CD4-positive, alpha-beta memory T cell (primary cell): Measurements from ENCODE around the gene SSR3. TPM values are rescaled to one million over a fixed set of nuclear protein-coding genes. Genes with fewer than 3 reads are reported as not detected.
A peak's percentile ranks its signal among the peaks of the same experiment; 100 is the strongest.

ENCODE experiments used
- CTCF ChIA-PET: fragments of 350-600 bp; sonication (Branson Sonifier 250); formaldehyde crosslinking; loops from one replicate; lab custom pipeline; 2021; ENCODE audit warnings: inconsistent platforms; ENCODE audit not compliant: partially characterized antibody; lab: Charles Lee
- POLR2A ChIA-PET: fragments of 350-600 bp; sonication (Branson Sonifier 250); formaldehyde crosslinking; loops from one replicate; lab custom pipeline; 2021; ENCODE audit not compliant: partially characterized antibody; lab: Charles Lee
- DNase-seq, 5 donors: peaks; one replicate each; pipeline versions ENCODE4 v3.0.0 to v3.0.0-alpha.2; 2020 to 2022; ENCODE audit warnings: mixed read lengths in 1 of 5
- H3K27ac ChIP-seq: one replicate; pipeline ENCODE4 v1.7.0; 2013; ENCODE audit warnings: low read depth, low read length
- H3K27me3 ChIP-seq: 2 replicates; pipeline ENCODE4 v1.7.0; 2013; ENCODE audit warnings: mild to moderate bottlenecking, low read length, moderate library complexity; ENCODE audit not compliant: insufficient read depth
- H3K36me3 ChIP-seq: 2 replicates; pipeline ENCODE4 v1.7.0; 2013; ENCODE audit warnings: mild to moderate bottlenecking, low read length, moderate library complexity; ENCODE audit not compliant: insufficient read depth
- H3K4me1 ChIP-seq: 2 replicates; pipeline ENCODE4 v1.7.0; 2013; ENCODE audit warnings: mild to moderate bottlenecking, low read length, moderate library complexity; ENCODE audit not compliant: insufficient read depth
- H3K4me3 ChIP-seq, 2 donors: one replicate each; pipeline ENCODE4 v1.7.0; 2013; ENCODE audit warnings: low read length in 2 of 2, mild to moderate bottlenecking in 1 of 2
- H3K9me3 ChIP-seq, 2 donors: one replicate each; pipeline ENCODE4 v1.7.0; 2013; ENCODE audit warnings: low read length in 2 of 2, control low read depth in 1 of 2; ENCODE audit not compliant: control insufficient read depth in 1 of 2
- H3K27ac Mint-ChIP-seq, 7 donors: one replicate each; pipeline ENCODE4 v1.8.0; 2020 to 2021; ENCODE audit warnings: mixed read lengths in 7 of 7, mild to moderate bottlenecking in 6 of 7, inconsistent platforms in 3 of 7, moderate library complexity in 3 of 7
- H3K27me3 Mint-ChIP-seq, 2 donors: one replicate each; pipeline ENCODE4 v1.8.0; 2020 to 2021; ENCODE audit warnings: mixed read lengths in 2 of 2
- H3K36me3 Mint-ChIP-seq, 2 donors: one replicate each; pipeline ENCODE4 v1.8.0; 2020 to 2021; ENCODE audit warnings: mixed read lengths in 2 of 2, inconsistent platforms in 1 of 2, mild to moderate bottlenecking in 1 of 2
- H3K4me1 Mint-ChIP-seq, 4 donors: one replicate each; pipeline ENCODE4 v1.8.0; 2020 to 2021; ENCODE audit warnings: mixed read lengths in 4 of 4, mild to moderate bottlenecking in 1 of 4
- H3K4me3 Mint-ChIP-seq, 8 donors: one replicate each; pipeline ENCODE4 v1.8.0; 2020 to 2021; ENCODE audit warnings: mixed read lengths in 8 of 8, mild to moderate bottlenecking in 7 of 8, moderate library complexity in 6 of 8, inconsistent platforms in 3 of 8
- H3K9me3 Mint-ChIP-seq, 8 donors: one replicate each; pipeline ENCODE4 v1.8.0; 2020 to 2021; ENCODE audit warnings: mixed read lengths in 8 of 8, mild to moderate bottlenecking in 5 of 8, inconsistent platforms in 3 of 8, moderate library complexity in 1 of 8
- intact Hi-C: fragments of 100-400 bp; cut with micrococcal nuclease; formaldehyde crosslinking; loops from one replicate; pipeline ENCODE4 v1.15.1; 2023
- polyA plus RNA-seq, 2 donors: library from polyadenylated mRNA; unstranded; fragments of 300-500 nt; fragmentation: Illumina TruSeq; gene quantifications; one replicate each; pipeline ENCODE4 v1.2.3, GENCODE V29; 2021
- total RNA-seq, 2 experiments: library from RNA; stranded (reverse); gene quantifications; one replicate each; pipeline ENCODE4 v1.2.3, GENCODE V29; 2021

The SSR3 gene
- total and polyA plus RNA-seq, 4 experiments from 2014 or later = 132 to 158 (median 137) TPM

DNA sequence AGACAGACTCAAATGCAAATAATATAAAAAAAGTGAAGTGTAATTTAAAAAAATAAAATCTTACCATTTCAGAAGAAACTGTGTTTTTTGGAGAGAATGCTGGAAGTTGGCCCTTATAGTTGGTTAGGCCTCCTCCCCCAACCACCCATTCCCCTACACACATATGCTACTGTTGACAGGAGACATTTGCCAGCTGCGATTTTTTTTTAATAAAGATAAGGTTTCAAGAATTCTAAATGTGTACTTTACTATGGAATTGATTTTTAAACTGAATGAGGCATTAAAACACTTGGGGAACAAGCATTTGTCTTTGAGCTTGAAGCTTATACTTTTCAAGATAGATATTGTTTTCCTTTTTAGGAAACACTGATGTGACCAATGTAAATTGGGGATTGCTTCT, 4.4 kb upstream of the SSR3 start:
- intact Hi-C loops = no loop called here
- peaks cover 0 to 9% of the 10 kb centered on the region in 2 donors for H3K36me3 Mint-ChIP-seq
- H3K4me3 ChIP-seq = no peak overlapping the region
- H3K36me3 ChIP-seq = no peaks in the 10 kb centered on the region
- POLR2A ChIA-PET = no interaction called here
- no peak overlapping the region for H3K27ac Mint-ChIP-seq
- CTCF ChIA-PET = interaction anchor here (1.0 kb wide), 1 partner anchor 12 kb away, joined by 3 read pairs; no protein-coding TSS in a partner anchor
- H3K27me3 Mint-ChIP-seq = peaks cover 8% of the 10 kb centered on the region in 2 donors
- peaks cover 7% of the 10 kb centered on the region for H3K4me1 ChIP-seq
- H3K27me3 ChIP-seq = no peaks in the 10 kb centered on the region
- H3K4me3 Mint-ChIP-seq = no peak overlapping the region
- no peak for DNase-seq
- peaks cover 3 to 13% (median 8%) of the 10 kb centered on the region in 4 donors for H3K4me1 Mint-ChIP-seq
- H3K27ac ChIP-seq = no peak overlapping the region
- H3K9me3 ChIP-seq = no peaks in the 10 kb centered on the region
- peaks cover 0 to 5% (median 0%) of the 10 kb centered on the region in 8 donors for H3K9me3 Mint-ChIP-seq

DNA sequence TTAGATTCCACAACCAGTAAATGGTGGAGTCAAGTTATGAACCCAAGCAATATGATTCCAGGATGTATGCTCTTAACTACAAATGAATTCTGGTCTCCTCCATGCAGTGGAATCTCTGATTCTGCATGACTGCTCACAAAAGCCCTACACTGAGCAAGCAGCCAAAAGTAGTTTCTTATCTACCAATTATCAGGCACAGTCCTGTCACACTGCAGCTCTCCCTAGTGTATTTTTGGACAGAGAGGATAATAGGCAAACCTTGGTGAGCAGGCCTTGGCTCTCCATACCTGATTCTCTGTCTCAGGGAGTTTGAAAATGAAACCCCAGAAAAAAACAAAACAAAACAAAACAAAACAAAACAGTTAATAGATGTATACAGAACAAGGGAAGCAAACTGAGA, 3.5 kb upstream of the SSR3 start:
- Mint-ChIP-seq H3K27ac (peak overlapping the region in 2 of 7 donors; percentile 13 to 31), H3K27me3 (peaks cover 6 to 8% of the 10 kb centered on the region in 2 donors), H3K4me1 (peaks cover 10 to 22% (median 15%) of the 10 kb centered on the region in 4 donors), H3K36me3 (peaks cover 0 to 17% of the 10 kb centered on the region in 2 donors), H3K9me3 (peaks cover 0 to 5% (median 0%) of the 10 kb centered on the region in 8 donors), H3K4me3 (no peak overlapping the region)
- Histone ChIP-seq H3K4me3 (no peak overlapping the region), H3K27me3 (no peaks in the 10 kb centered on the region), H3K36me3 (no peaks in the 10 kb centered on the region), H3K27ac (no peak overlapping the region), H3K9me3 (no peaks in the 10 kb centered on the region), H3K4me1 (peaks cover 17% of the 10 kb centered on the region)
- ChIA-PET CTCF (interaction anchor here (1.5 kb wide), 1 partner anchor 10 kb away, joined by 4 read pairs; no protein-coding TSS in a partner anchor), POLR2A (no interaction called here)
- intact Hi-C loops = no loop called here
- no peak for DNase-seq

DNA sequence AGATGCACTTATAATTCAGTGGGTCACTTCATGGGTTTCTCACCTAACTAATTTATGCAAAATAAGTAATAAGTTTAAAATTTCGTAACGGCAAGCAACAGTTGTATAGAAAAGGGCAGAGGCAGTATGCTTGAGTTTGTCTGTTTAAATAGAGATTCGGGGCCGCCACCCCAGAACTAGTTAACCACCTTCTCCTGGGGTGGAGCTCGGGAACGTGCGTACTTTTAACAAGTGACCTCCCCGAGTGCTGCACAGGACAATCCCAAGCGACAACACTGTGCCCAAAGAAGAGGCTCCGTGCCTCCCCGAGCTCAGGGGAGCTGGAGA, 439 bp downstream of the SSR3 start:
- CTCF ChIA-PET = interaction anchor here (0.7 to 3.1 kb wide), 22 partner anchors 8 to 621 kb away, joined by 3 to 30 read pairs (median 4); partner anchors contain the start of gene TIPARP
- Histone ChIP-seq H3K4me3 (peak overlapping the region; percentile 67 to 97), H3K36me3 (peaks cover 7% of the 10 kb centered on the region), H3K4me1 (peaks cover 40% of the 10 kb centered on the region), H3K27ac (peak overlapping the region; percentile 72), H3K27me3 (no peaks in the 10 kb centered on the region), H3K9me3 (no peaks in the 10 kb centered on the region)
- peaks cover 0 to 5% (median 0%) of the 10 kb centered on the region in 8 donors for H3K9me3 Mint-ChIP-seq
- intact Hi-C loops = loop anchor here (2.0 kb wide), 3 partner anchors 30 to 526 kb away; no protein-coding TSS in a partner anchor
- POLR2A ChIA-PET = interaction anchor here (0.7 to 5.5 kb wide), 35 partner anchors 8 to 701 kb away, joined by 3 to 140 read pairs (median 5); partner anchors contain the start of genes CCNL1, GMPS, SLC33A1 and TIPARP
- H3K36me3 Mint-ChIP-seq = peaks cover 23 to 51% of the 10 kb centered on the region in 2 donors
- H3K27ac Mint-ChIP-seq = peak overlapping the region; percentile 94 to 98 (median 95)
- H3K27me3 Mint-ChIP-seq = peaks cover 0 to 5% of the 10 kb centered on the region in 2 donors
- peak overlapping the region; percentile 89 to 99 (median 98) for H3K4me3 Mint-ChIP-seq
- no peak for DNase-seq
- H3K4me1 Mint-ChIP-seq = peaks cover 31 to 55% (median 42%) of the 10 kb centered on the region in 4 donors

DNA sequence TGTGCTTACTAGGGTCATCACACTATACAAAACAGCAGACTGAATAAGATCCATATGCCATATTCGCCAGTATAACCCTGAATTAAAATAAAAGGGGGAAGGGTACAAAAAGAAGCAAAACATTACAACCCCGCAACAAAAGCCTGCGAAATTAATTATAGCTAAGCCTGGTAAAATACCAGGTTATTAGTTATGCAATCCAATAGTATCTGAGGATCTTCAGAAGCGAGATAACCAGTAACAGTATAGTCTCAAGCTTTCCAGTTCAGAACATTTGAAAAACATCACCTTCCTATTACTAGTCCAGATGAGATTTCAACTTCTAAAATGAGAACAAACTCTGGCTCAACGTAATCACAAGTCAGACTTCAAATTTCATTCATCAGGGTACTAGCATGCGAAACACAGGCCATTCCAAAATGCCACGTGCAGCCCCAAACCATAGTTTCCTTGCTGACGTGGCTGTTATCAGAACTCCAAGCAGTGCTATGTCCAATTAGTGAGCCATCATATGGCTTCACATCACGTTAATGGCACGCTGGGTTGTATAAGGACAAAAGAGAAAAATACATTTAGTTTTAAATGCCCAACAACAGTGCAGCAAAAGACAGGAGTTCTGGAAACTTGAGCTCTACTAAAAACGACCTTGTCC, 1.1 kb downstream of the SSR3 start:
- ChIA-PET CTCF (interaction anchor here (0.7 to 3.1 kb wide), 17 partner anchors 7 to 621 kb away, joined by 3 to 30 read pairs (median 5); partner anchors contain the start of gene TIPARP), POLR2A (interaction anchor here (0.7 to 5.5 kb wide), 20 partner anchors 10 to 683 kb away, joined by 3 to 140 read pairs (median 12); partner anchors contain the start of genes CCNL1, GMPS and TIPARP)
- peaks cover 0 to 5% (median 0%) of the 10 kb centered on the region in 8 donors for H3K9me3 Mint-ChIP-seq
- peaks cover 40% of the 10 kb centered on the region for H3K4me1 ChIP-seq
- peaks cover 13% of the 10 kb centered on the region for H3K36me3 ChIP-seq
- H3K27ac ChIP-seq = peak overlapping the region; percentile 72
- DNase-seq = no peak
- no peaks in the 10 kb centered on the region for H3K27me3 ChIP-seq
- no peaks in the 10 kb centered on the region for H3K9me3 ChIP-seq
- H3K27me3 Mint-ChIP-seq = peaks cover 0 to 5% of the 10 kb centered on the region in 2 donors
- peak overlapping the region; percentile 89 to 99 (median 98) for H3K4me3 Mint-ChIP-seq
- peaks cover 31 to 55% (median 43%) of the 10 kb centered on the region in 4 donors for H3K4me1 Mint-ChIP-seq
- H3K4me3 ChIP-seq = peak overlapping the region; percentile 67 to 97
- intact Hi-C loops = loop anchor here (2.0 kb wide), 3 partner anchors 29 to 527 kb away; no protein-coding TSS in a partner anchor
- peaks cover 25 to 57% of the 10 kb centered on the region in 2 donors for H3K36me3 Mint-ChIP-seq
- H3K27ac Mint-ChIP-seq = peak overlapping the region; percentile 94 to 98 (median 95)

DNA sequence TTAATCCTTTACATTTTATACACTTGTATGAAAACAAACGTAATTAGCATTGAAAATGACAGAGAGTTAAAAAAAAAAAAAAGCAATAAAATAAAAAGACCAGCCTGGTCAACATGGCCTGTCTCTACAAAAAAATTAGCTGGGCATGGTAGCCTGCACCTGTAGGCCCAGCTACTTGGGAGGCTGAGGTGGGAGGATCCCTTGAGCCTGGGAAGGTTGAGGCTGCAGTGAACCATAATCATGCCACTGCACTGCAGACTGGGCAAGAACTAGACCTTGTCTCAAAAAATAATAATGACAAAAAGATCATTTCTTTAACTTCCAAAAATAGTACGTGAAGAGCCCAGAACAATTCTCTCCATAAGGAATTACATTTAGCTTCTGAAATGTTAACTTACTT, 1.9 kb downstream of the SSR3 start:
- CTCF ChIA-PET = interaction anchor here (2.7 to 3.1 kb wide), 2 partner anchors 11 to 529 kb away, joined by 26 to 29 read pairs; no protein-coding TSS in a partner anchor
- H3K4me3 ChIP-seq = no peak overlapping the region
- intact Hi-C loops = no loop called here

DNA sequence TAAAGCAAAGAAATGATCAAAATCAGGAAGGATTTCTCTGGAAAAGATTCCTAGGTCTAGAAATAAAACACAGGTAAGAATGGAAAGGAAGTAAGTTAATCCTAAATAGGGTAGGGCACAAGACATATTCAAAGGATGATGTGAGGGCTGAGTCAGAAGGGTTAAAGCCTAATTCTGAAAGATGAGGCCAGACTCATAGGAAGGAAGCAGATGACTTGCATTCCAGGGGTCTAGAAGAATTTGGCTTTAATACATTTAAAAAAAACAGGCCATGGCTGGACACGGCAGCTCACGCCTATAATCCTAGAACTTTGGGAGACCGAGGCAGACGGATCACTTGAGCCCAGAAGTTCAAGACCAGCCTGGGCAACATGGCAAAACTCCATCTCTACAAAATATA, 3.2 kb downstream of the SSR3 start:
- ChIA-PET CTCF (interaction anchor here (1.2 to 1.9 kb wide), 2 partner anchors 122 to 585 kb away, joined by 3 to 7 read pairs; no protein-coding TSS in a partner anchor), POLR2A (no interaction called here)
- Histone ChIP-seq H3K4me1 (peaks cover 42% of the 10 kb centered on the region), H3K9me3 (no peaks in the 10 kb centered on the region), H3K36me3 (peaks cover 30% of the 10 kb centered on the region), H3K4me3 (no peak overlapping the region), H3K27me3 (no peaks in the 10 kb centered on the region), H3K27ac (no peak overlapping the region)
- Mint-ChIP-seq H3K4me3 (peak overlapping the region in 5 of 8 donors; percentile 8 to 50 (median 14)), H3K27me3 (peaks cover 0 to 5% of the 10 kb centered on the region in 2 donors), H3K27ac (peak overlapping the region in 3 of 7 donors; percentile 5 to 55 (median 6)), H3K36me3 (peaks cover 41 to 76% of the 10 kb centered on the region in 2 donors), H3K9me3 (peaks cover 0 to 5% (median 0%) of the 10 kb centered on the region in 8 donors), H3K4me1 (peaks cover 37 to 63% (median 52%) of the 10 kb centered on the region in 4 donors)
- no peak for DNase-seq
- intact Hi-C loops = no loop called here

More for the DNA sequence above, 1.9 kb downstream of the SSR3 start:
- Mint-ChIP-seq H3K27me3 (peaks cover 0 to 5% of the 10 kb centered on the region in 2 donors), H3K9me3 (peaks cover 0 to 5% (median 0%) of the 10 kb centered on the region in 8 donors), H3K36me3 (peaks cover 32 to 66% of the 10 kb centered on the region in 2 donors), H3K4me1 (peaks cover 31 to 55% (median 44%) of the 10 kb centered on the region in 4 donors), H3K27ac (peak overlapping the region in 3 of 7 donors; percentile 57 to 98 (median 95)), H3K4me3 (peak overlapping the region; percentile 11 to 99 (median 97))
- H3K27me3 ChIP-seq = no peaks in the 10 kb centered on the region
- POLR2A ChIA-PET = interaction anchor here (1.6 to 5.5 kb wide), 5 partner anchors 28 to 535 kb away, joined by 7 to 140 read pairs (median 26); partner anchors contain the start of gene TIPARP
- H3K9me3 ChIP-seq = no peaks in the 10 kb centered on the region
- no peak overlapping the region for H3K27ac ChIP-seq
- peaks cover 40% of the 10 kb centered on the region for H3K4me1 ChIP-seq
- H3K36me3 ChIP-seq = peaks cover 19% of the 10 kb centered on the region
- DNase-seq = no peak
